K562 (cell line): ENCODE data around the gene SRPK2. TPM values are rescaled to one million over a fixed set of nuclear protein-coding genes. Genes with fewer than 3 reads are reported as not detected.
A peak's percentile ranks its signal among the peaks of the same experiment; 100 is the strongest.

ENCODE experiments used
- BCOR ChIP-seq: fragments of 450-650 bp; IDR thresholded peaks from 2 replicates; pipeline ENCODE4 v1.6.1; 2016
- CCNT2 ChIP-seq: IDR thresholded peaks from 2 replicates; pipeline ENCODE4 v1.6.1; 2011; ENCODE audit warnings: borderline replicate concordance, low read depth, mild to moderate bottlenecking, moderate library complexity, mixed read lengths, low read length; ENCODE audit not compliant: insufficient read length; ENCODE audit errors: extremely low read depth
- DIDO1 ChIP-seq: fragments of 450-650 bp; IDR thresholded peaks from 2 replicates; pipeline ENCODE4 v1.6.1; 2016; ENCODE audit warnings: low read depth, missing biosample characterization, missing genetic modification characterization
- POLR2AphosphoS5 ChIP-seq: IDR thresholded peaks from 2 replicates; pipeline ENCODE4 v1.6.1; 2011; ENCODE audit warnings: mild to moderate bottlenecking, low read depth, low read length, moderate library complexity; ENCODE audit not compliant: control insufficient read depth, insufficient read depth
- RBM34 ChIP-seq: fragments of 200-400 bp; formaldehyde crosslinking; IDR thresholded peaks from 2 replicates; pipeline ENCODE4 v1.6.1; 2018; ENCODE audit warnings: low read length, borderline replicate concordance; ENCODE audit not compliant: insufficient read depth
- TEAD4 ChIP-seq, 2 experiments: sonication (generic) in 1 of 2; formaldehyde crosslinking in 1 of 2; IDR thresholded peaks; 2 replicates each; pipeline versions ENCODE4 v1.6.1 to v1.8.0; 2012 to 2022; ENCODE audit warnings: borderline replicate concordance in 1 of 2, inconsistent platforms in 1 of 2, low read length in 1 of 2, mild to moderate bottlenecking in 1 of 2, missing genetic modification reagents in 1 of 2
- polyA plus RNA-seq, 8 experiments: library from polyadenylated mRNA; depleted of rRNA in 4 of 8; stranded (reverse) in 5 of 8; unstranded in 3 of 8; fragments of >200 nt; fragmentation: Nextera tagmentation in 2 of 8; fragmentation: Illumina TruSeq in 1 of 8; extraction: Ambion mirVana in 2 of 8; extraction: Trizol in 1 of 8; gene quantifications; 2 replicates each; pipeline versions ENCODE4 v1.2.1 to v1.2.3, GENCODE V29; 2011 to 2014; ENCODE audit warnings: inconsistent platforms in 1 of 8, missing spikeins in 1 of 8
- total RNA-seq, 7 experiments: library from RNA; depleted of rRNA in 6 of 7; stranded (reverse); fragments of >200 nt in 6 of 7; fragmentation: Illumina TruSeq in 2 of 7; extraction: Trizol in 2 of 7; gene quantifications; 2 replicates each; pipeline versions ENCODE4 v1.2.1 to v1.2.3, GENCODE V29; 2011 to 2021; ENCODE audit warnings: low replicate concordance in 1 of 7
- TF ChIP-seq, protein P1 (sequence below): sonication (generic); formaldehyde crosslinking; IDR thresholded peaks from 2 replicates; pipeline ENCODE4 v1.8.0; 2022; ENCODE audit warnings: mild to moderate bottlenecking, missing genetic modification reagents, borderline replicate concordance
- TF ChIP-seq, protein P2 (sequence below): fragments of 450-650 bp; IDR thresholded peaks from 2 replicates; pipeline ENCODE4 v1.6.1; 2017; ENCODE audit warnings: mild to moderate bottlenecking, moderate library complexity

The SRPK2 gene
- total and polyA plus RNA-seq, 9 of the 15 experiments (the other 6 are each of a cell fraction or from before 2014, with no cell fraction given) = 21.5 to 44.7 (median 33.3) TPM

DNA sequence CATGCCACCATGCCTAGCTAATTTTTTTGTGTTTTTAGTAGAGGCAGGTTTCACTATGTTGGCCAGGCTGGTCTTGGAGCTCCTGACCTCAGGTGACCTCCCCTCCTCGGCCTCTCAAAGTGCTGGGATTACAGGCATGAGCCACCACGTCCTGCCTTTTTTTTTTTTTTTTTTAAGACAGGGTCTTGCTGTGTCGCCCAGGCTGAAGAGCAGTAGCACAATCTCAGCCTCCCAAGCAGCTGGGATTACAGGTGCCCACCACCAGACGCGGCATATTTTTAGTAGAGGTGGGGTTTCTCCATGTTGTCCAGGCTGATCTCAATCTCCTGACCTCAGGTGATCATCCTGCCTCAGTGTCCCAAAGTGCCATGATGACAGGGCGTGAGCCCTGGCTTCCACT, 14.4 kb upstream of the SRPK2 start (continued):
- 0 out of 2 replicates have a peak, but pooled peaks have one; percentile 63 for TF ChIP-seq BCOR
- TF ChIP-seq, protein P1, sequence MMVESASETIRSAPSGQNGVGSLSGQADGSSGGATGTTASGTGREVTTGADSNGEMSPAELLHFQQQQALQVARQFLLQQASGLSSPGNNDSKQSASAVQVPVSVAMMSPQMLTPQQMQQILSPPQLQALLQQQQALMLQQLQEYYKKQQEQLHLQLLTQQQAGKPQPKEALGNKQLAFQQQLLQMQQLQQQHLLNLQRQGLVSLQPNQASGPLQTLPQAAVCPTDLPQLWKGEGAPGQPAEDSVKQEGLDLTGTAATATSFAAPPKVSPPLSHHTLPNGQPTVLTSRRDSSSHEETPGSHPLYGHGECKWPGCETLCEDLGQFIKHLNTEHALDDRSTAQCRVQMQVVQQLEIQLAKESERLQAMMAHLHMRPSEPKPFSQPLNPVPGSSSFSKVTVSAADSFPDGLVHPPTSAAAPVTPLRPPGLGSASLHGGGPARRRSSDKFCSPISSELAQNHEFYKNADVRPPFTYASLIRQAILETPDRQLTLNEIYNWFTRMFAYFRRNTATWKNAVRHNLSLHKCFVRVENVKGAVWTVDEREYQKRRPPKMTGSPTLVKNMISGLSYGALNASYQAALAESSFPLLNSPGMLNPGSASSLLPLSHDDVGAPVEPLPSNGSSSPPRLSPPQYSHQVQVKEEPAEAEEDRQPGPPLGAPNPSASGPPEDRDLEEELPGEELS = no peak
- no peak for TF ChIP-seq TEAD4 (IDR thresholded peaks at IDR 0.05; ENCODE audit: low read length)
- TF ChIP-seq TEAD4 (CRISPR knock-in tag; IDR thresholded peaks at IDR 0.05; ENCODE audit: borderline replicate concordance) = no peak
- no peak for TF ChIP-seq CCNT2
- TF ChIP-seq, protein P2, sequence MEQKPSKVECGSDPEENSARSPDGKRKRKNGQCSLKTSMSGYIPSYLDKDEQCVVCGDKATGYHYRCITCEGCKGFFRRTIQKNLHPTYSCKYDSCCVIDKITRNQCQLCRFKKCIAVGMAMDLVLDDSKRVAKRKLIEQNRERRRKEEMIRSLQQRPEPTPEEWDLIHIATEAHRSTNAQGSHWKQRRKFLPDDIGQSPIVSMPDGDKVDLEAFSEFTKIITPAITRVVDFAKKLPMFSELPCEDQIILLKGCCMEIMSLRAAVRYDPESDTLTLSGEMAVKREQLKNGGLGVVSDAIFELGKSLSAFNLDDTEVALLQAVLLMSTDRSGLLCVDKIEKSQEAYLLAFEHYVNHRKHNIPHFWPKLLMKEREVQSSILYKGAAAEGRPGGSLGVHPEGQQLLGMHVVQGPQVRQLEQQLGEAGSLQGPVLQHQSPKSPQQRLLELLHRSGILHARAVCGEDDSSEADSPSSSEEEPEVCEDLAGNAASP = peak; percentile 17; the same call in 1 of the 2 replicates
- no peak for TF ChIP-seq DIDO1 (tag)
- no peak for TF ChIP-seq POLR2AphosphoS5
- TF ChIP-seq RBM34 = no peak
- TF ChIP-seq, all 486 proteins: peak for 5
